Gastrocnemius medialis (tissue), 4 donors: ENCODE results near the gene ACY1.

Source experiments
- CTCF ChIP-seq, 5 experiments: fragments of 450-650 bp in 3 of 5; fragments of 200-600 bp in 2 of 5; sonication (generic) in 2 of 5; IDR thresholded peaks in 4 of 5; conservative IDR thresholded peaks in 1 of 5; 1 replicate in 4 of 5; 2 replicates in 1 of 5; pipeline ENCODE4 v1.5.1; 2016 to 2019; ENCODE audit warnings: antibody characterized with exemption in 5 of 5, mild to moderate bottlenecking in 3 of 5, moderate library complexity in 3 of 5
- POLR2A ChIP-seq, 2 donors: fragments of 450-650 bp; IDR thresholded peaks; one replicate each; pipeline ENCODE4 v1.6.1; 2017; ENCODE audit warnings: antibody characterized with exemption in 2 of 2, mild to moderate bottlenecking in 2 of 2, moderate library complexity in 2 of 2

- TF ChIP-seq POLR2A (IDR thresholded peaks at IDR 0.05) (no peak), CTCF (IDR thresholded peaks at IDR 0.05 in 4 of 5, conservative IDR thresholded peaks at IDR 0.05 in 1 of 5) (no peak)
Observed at GRCh38 chr3:51950899-51951298, 32.4 kb upstream of the ACY1 start.
